Measurements from ENCODE around the gene DCAF16.

DNA sequence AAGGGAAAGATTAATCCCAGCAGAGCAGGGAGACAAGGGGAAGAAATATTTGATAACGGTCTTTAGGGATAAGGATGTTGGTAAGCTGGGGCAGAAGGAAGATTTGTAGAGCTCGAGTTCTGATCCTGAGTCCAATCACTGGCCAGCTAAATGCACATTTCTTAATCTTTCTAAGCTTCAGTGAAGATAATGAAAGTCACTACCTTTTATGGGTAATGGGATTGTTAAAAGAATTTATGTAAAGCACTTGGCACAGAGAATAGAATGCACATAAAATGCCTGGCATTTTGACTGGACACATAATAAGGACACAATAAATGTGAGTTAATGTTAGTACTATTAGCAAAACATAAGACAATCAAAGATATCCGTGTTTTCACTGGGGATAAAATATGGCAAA is 43.5 kb upstream of the DCAF16 start:
- TF ChIP-seq, protein P1, sequence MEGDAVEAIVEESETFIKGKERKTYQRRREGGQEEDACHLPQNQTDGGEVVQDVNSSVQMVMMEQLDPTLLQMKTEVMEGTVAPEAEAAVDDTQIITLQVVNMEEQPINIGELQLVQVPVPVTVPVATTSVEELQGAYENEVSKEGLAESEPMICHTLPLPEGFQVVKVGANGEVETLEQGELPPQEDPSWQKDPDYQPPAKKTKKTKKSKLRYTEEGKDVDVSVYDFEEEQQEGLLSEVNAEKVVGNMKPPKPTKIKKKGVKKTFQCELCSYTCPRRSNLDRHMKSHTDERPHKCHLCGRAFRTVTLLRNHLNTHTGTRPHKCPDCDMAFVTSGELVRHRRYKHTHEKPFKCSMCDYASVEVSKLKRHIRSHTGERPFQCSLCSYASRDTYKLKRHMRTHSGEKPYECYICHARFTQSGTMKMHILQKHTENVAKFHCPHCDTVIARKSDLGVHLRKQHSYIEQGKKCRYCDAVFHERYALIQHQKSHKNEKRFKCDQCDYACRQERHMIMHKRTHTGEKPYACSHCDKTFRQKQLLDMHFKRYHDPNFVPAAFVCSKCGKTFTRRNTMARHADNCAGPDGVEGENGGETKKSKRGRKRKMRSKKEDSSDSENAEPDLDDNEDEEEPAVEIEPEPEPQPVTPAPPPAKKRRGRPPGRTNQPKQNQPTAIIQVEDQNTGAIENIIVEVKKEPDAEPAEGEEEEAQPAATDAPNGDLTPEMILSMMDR (IDR thresholded peaks at IDR 0.05): no peak
- TF ChIP-seq POLR2A (IDR thresholded peaks at IDR 0.05): no peak
